Kidney (tissue), 14 donors: ENCODE data around the gene SOWAHC. TPM values are rescaled to one million over a fixed set of nuclear protein-coding genes. Genes with fewer than 3 reads are reported as not detected.

Experiments used
- DNase-seq, 5 donors: peaks; one replicate each; pipeline ENCODE4 v3.0.0-alpha.2; 2013 to 2020
- FAIRE-seq: peaks from 2 replicates; lab custom pipeline; 2012; peaks lifted over from hg19 to GRCh38; lab: Jason Lieb, UNC
- H3K27ac ChIP-seq, 2 donors: one replicate each; pipeline ENCODE4 v1.7.0; 2013; ENCODE audit warnings: low read depth in 2 of 2, low read length in 2 of 2, inconsistent platforms in 1 of 2
- H3K27me3 ChIP-seq: one replicate; pipeline ENCODE4 v1.7.1; 2013; ENCODE audit warnings: low read length, inconsistent platforms; ENCODE audit not compliant: control insufficient read depth, insufficient read depth
- H3K36me3 ChIP-seq, 3 donors: one replicate each; pipeline versions ENCODE4 v1.7.0 to v1.7.1; 2013; ENCODE audit warnings: low read length in 3 of 3, control low read depth in 1 of 3, inconsistent platforms in 1 of 3; ENCODE audit not compliant: insufficient read depth in 3 of 3, control insufficient read depth in 2 of 3
- H3K4me1 ChIP-seq, 3 donors: one replicate each; pipeline versions ENCODE4 v1.7.0 to v1.7.1; 2013; ENCODE audit warnings: low read length in 3 of 3, inconsistent platforms in 1 of 3, low read depth in 1 of 3; ENCODE audit not compliant: control insufficient read depth in 2 of 3, insufficient read depth in 2 of 3
- H3K4me3 ChIP-seq, 3 donors: one replicate each; pipeline versions ENCODE4 v1.7.0 to v1.8.1; 2013; ENCODE audit warnings: low read length in 3 of 3, control low read depth in 1 of 3, inconsistent platforms in 1 of 3
- H3K9ac ChIP-seq, 3 donors: one replicate each; pipeline versions ENCODE4 v1.7.0 to v1.7.1; 2013; ENCODE audit warnings: low read length in 3 of 3, control low read depth in 1 of 3, inconsistent platforms in 1 of 3
- H3K9me3 ChIP-seq, 3 donors: one replicate each; pipeline versions ENCODE4 v1.7.0 to v1.7.1; 2013; ENCODE audit warnings: low read length in 3 of 3, control low read depth in 1 of 3, inconsistent platforms in 1 of 3; ENCODE audit not compliant: control insufficient read depth in 2 of 3, insufficient read depth in 1 of 3
- CTCF ChIP-seq: IDR thresholded peaks from 3 replicates; pipeline ENCODE4 v1.5.1; 2012; ENCODE audit warnings: mild to moderate bottlenecking, moderate library complexity, borderline replicate concordance; ENCODE audit not compliant: insufficient read depth; ENCODE audit errors: extremely low read depth
- intact Hi-C: fragments of 100-400 bp; cut with DNase I; formaldehyde crosslinking; loops from one replicate; pipeline ENCODE4 v1.11.1; 2022
- polyA plus RNA-seq: library from polyadenylated mRNA; stranded (reverse); fragments of 350-450 nt; fragmentation: Illumina TruSeq; extraction: RNeasy Lipid Tissue Mini Kit (QIAGEN cat#74804); gene quantifications from one replicate; pipeline ENCODE4 v1.2.3, GENCODE V29; 2014; ENCODE audit warnings: low read depth, low replicate concordance; ENCODE audit not compliant: insufficient read depth
- total RNA-seq: library from RNA; stranded (reverse); fragmentation: NEBNext Ultra II Directional; extraction: Animal tissue kit (Norgen Biotek cat#: 25700); gene quantifications from one replicate; pipeline ENCODE4 v1.2.1, GENCODE V29; 2021
- donor health status: control.
- donor health status: control.
- donor health status: control.
- donor health status: control.
- donor health status: control.
- donor health status: DM: yes; HTN: yes; CAD: no.
- donor health status: Normal renal cell carcinoma (clear cell type).

Gene SOWAHC
- total and polyA plus RNA-seq, 2 donors from 2014 or later, result 7.5 to 11.8 TPM

DNA sequence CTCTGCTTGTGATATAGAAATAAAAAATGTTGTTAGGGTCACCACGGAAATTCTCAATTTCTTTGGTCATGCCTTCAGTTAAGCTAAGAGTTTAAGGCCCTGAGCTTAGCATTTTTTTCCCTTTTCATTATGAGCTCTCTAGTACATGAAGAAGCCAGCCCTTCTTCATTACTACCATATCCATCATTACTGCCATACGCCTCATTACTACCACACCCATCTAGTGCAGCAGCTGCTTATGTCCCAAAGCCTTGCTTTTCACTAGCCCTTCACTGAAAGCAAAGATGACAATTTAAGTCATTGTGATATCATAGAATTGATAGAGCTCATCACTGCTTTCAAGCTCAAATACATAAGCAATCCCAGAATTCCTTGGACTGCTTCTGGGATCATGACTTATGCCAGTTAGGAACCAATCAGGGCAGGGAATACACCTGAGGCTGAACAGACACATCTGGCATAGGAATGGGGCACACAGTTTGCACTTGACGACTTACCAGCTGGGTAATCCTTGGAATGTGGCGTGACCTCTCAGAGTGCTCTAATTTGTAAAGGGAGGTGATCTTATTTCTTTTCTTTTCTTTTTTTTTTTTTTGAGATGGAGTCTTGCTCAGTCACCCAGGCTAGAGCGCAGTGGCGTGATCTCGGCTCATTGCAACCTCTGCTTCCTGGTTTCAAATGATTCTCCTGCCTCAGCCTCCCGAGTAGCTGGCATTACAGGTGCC lies 40.3 kb downstream of the SOWAHC start:
- DNase-seq (peak in 1 of 5 donors; percentile 37), FAIRE-seq (no peak)
- Histone ChIP-seq H3K9me3 (no peaks in the 10 kb centered on the region), H3K4me3 (no peak overlapping the region), H3K4me1 (no peaks in the 10 kb centered on the region), H3K36me3 (no peaks in the 10 kb centered on the region), H3K27me3 (no peaks in the 10 kb centered on the region), H3K27ac (no peak overlapping the region), H3K9ac (no peak overlapping the region)
- intact Hi-C loops, result no loop called here
- TF ChIP-seq CTCF, result no peak

GRCh38 chr2:109655287-109655686 lies 41.1 kb downstream of the SOWAHC start:
- no peak overlapping the region for H3K9ac ChIP-seq
- no peak overlapping the region for H3K27ac ChIP-seq
- no peaks in the 10 kb centered on the region for H3K27me3 ChIP-seq
- intact Hi-C loops, result no loop called here
- no peaks in the 10 kb centered on the region for H3K4me1 ChIP-seq
- TF ChIP-seq CTCF, result no peak
- DNase-seq, result no peak
- no peak overlapping the region for H3K4me3 ChIP-seq
- FAIRE-seq, result no peak
- H3K9me3 ChIP-seq, result no peaks in the 10 kb centered on the region
- no peaks in the 10 kb centered on the region for H3K36me3 ChIP-seq

DNA sequence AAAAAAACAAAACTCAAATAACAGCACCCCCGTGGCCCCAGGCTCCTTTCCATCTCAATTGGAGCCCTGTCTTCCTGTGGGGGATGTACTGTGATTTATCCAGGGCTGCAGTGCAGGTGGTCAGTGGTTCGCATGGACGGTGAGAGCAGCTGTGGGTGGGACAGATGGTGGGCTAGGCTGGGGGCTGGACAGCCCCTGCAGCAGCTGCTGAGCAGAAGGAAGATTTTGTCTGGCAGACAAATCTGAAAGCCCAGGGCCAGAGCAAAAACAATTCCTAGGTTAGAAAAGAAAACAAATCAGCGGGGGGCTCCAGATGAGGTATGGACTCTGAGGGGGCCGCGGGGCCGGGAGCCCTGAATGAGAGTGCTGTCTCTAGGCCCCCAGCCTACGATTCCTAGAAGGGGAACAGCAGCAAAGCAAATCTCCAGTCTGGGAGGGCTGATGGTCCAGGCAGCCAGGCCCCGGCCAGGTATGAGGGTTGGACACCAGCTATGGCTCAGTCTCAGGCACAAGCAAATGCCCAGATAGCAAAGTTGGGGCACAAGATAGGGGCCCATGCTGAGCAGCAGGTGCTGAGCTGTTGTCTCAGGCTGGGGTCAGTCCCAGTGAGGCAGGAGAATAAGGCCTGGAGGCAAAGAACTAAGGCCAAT lies 45.4 kb downstream of the SOWAHC start:
- DNase-seq, result no peak

More for the DNA sequence above, 45.4 kb downstream of the SOWAHC start:
- Histone ChIP-seq H3K36me3 (no peaks in the 10 kb centered on the region), H3K27ac (no peak overlapping the region), H3K4me1 (no peaks in the 10 kb centered on the region), H3K9ac (no peak overlapping the region), H3K27me3 (no peaks in the 10 kb centered on the region), H3K4me3 (no peak overlapping the region), H3K9me3 (no peaks in the 10 kb centered on the region)
- no peak for TF ChIP-seq CTCF
- intact Hi-C loops, result no loop called here
- FAIRE-seq, result no peak
